GM12874 (cell line): ENCODE data around the gene SUOX.

Experiments used
- TF ChIP-seq, protein P1 (sequence below): IDR thresholded peaks from 2 replicates; pipeline ENCODE4 v1.5.1; 2011; ENCODE audit warnings: low read depth, mild to moderate bottlenecking, control low read depth, low read length, moderate library complexity; ENCODE audit not compliant: insufficient read depth

SUOX gene

DNA sequence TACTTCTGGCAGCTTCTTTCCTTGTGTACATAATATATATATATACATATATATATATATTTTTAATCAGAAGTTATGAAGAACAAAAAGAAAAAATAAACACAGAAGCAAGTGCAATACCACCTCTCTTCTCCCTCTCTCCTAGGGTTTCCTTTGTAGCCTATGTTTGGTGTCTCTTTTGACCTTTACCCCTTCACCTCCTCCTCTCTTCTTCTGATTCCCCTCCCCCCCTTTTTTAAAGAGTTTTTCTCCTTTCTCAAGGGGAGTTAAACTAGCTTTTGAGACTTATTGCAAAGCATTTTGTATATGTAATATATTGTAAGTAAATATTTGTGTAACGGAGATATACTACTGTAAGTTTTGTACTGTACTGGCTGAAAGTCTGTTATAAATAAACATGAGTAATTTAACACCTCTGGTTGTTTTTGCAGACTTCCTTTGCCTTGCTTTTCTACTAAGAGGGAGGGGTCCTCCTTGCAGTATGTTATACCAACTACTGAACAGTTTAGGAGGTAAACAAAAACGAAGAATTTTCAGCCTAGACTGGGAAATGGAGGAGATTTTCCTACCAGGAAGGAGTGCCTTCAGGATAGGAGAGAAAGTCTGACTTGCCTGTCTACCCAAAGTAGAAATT, 41.1 kb downstream of the SUOX start:
- TF ChIP-seq, protein P1, sequence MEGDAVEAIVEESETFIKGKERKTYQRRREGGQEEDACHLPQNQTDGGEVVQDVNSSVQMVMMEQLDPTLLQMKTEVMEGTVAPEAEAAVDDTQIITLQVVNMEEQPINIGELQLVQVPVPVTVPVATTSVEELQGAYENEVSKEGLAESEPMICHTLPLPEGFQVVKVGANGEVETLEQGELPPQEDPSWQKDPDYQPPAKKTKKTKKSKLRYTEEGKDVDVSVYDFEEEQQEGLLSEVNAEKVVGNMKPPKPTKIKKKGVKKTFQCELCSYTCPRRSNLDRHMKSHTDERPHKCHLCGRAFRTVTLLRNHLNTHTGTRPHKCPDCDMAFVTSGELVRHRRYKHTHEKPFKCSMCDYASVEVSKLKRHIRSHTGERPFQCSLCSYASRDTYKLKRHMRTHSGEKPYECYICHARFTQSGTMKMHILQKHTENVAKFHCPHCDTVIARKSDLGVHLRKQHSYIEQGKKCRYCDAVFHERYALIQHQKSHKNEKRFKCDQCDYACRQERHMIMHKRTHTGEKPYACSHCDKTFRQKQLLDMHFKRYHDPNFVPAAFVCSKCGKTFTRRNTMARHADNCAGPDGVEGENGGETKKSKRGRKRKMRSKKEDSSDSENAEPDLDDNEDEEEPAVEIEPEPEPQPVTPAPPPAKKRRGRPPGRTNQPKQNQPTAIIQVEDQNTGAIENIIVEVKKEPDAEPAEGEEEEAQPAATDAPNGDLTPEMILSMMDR: no peak

DNA sequence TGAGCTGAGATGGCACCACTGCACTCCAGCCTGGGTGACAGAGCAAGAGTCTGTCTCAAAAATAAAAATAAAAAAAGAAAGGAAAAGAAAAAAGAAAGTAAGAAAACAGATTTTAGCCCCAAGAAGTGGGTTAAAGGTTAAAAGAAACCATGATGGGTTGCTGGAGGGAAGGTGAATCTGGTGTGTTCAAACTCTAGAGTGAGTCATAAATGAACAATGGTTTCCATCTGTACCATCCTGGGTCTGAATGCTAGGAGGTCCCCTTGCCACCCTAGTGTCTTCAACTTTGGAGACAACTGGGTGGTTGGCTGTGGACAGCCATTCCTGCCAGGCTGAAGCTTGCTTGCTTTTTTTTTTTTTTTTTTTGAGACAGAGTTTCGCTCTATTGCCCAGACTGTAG, 43.1 kb downstream of the SUOX start:
- TF ChIP-seq, protein P1: no peak

DNA sequence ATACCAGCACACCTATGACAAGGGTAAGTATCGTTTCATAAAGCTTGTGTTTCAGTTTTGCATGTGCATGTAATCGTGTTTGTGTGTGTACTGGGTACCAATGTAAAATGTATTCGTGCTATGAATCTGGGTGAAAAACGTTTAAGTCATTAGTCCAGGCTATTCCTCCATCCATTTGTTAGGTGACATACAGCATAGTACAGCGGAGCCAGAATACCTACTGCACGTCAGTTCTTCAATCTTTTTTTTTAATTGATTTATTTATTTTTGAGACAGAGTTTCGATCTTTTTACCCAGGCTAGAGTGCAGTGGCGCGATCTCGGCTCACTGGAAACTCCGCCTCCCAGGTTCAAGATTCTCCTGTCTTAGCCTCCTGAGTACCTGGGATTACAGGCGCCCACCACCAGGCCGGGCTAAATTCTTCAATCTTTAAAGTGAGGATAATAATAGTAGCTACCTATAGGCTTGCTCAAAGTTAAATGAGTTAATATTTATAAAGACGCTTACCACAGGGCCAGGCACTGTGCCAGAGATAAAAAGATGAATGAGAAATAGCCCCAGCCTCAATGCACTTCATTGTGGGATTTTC, 44.0 kb downstream of the SUOX start:
- TF ChIP-seq, protein P1: no peak

DNA sequence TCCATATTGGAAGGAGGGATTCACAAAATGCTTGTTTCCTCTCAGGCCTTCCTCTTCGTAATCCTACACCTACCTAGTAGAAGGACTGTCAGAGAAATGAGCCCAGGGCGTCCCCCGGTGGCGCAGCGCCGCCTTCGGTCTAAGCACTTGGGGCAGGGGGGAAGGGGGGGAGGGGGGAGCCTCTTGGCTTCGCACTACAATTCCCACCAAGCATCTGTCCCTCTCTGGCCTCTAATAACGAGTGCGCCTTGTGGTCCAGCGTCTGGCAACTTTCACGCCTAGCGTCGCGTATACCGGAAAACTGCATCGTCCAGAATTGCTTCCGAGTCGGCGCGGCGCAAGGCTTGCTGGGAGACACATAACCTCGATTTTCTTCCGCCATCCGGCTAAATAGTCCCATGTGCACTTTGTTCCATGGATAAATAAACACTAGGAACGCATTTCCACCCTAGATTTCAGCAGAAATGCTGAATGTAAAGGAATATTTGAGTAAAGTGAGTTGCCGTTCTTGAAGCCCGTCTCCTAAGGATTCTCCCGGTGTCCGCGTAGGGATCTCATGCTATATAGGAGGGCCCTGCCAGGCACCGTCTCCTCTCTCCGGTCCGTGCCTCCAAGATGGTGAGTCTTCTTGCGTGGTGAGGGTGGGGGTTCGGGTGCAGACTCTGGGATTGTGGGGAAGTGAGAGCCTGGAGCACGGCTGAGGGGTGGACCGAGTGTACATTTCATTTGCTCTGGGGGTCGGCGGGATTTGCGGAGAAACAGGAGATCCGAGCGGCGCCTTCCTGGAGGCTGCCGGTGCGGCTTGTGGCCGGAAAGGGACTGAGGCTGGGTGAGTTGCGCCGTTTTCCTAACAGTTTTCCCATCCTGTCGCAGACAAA, 44.7 kb downstream of the SUOX start, which contains the start of gene RPS26:
TSS of gene RPS26 (plus strand) at position 367 of the 878 bp plus-strand sequence. CDS start at position 616, 249 bp downstream.
- TF ChIP-seq, protein P1: peak; percentile 47

DNA sequence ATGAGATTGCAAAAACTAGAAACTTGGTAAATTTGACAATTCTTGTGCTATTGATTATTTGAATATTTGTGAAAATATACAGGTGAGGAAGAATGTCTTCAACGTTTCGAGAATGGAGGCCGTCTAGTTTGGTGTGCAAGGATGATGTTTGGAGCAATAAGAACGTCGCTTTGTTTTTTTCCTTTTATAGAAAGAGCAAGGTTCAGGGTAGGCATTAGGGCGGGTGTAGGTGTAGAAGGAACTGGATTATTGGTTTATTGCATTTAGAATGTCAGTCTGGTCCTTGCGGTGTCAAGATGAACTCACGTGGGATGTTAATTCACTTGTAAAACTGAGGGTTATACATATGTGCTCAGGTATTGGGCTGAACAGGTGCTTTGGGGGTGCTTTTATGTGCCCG, 45.8 kb downstream of the SUOX start:
- TF ChIP-seq, protein P1: no peak

DNA sequence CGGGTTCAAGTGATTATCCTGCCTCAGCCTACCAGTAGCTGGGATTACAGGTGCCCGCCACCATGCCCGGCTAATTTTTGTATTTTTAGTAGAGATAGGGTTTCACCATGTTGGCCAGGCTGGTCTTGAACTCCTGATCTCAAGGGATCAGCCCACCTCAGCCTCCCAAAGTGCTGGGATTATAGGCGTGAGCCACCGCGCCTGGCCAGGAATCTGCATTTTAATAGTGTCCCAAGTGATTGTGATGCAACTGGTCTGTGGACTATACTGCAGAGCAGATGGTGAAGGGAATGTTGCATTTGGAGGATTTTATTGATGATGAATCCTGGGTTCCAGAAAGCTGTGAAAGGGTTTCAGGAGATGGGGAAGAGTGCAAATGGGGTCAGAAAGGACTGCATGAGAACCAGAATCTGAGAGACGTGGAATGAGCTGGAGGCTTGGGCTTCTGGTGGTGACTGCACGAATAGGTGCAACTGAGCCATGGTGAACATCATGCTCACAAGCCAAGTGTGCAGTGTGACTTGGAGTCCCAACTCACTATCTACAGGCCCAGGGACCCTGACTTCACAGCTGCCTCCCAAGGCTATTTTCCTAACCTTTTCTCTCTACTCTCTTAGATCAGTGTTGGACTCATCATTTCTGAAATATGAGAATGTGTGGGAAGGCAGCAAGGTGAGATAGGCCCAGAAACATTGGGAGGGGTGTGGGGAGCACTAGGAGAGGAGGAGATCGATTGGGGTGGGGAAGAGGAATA, 49.1 kb downstream of the SUOX start:
- TF ChIP-seq, protein P1: no peak
